Measurements from ENCODE around the gene LTB4R2. TPM values are rescaled to one million over a fixed set of nuclear protein-coding genes. Genes with fewer than 3 reads are reported as not detected.

Gene LTB4R2
- total RNA-seq, 1 donor from 2014 or later, result 9.3 TPM

GRCh38 chr14:24284501-24285035 is 25.4 kb upstream of the LTB4R2 start:
- no peak overlapping the region for H3K4me3 Mint-ChIP-seq (ENCODE audit: unreplicated experiment)
- no peaks in the 10 kb centered on the region for H3K4me1 ChIP-seq (ENCODE audit: insufficient read depth, low read length)
- H3K27ac Mint-ChIP-seq (ENCODE audit: unreplicated experiment), result no peak overlapping the region
- no peaks in the 10 kb centered on the region for H3K9me3 ChIP-seq (ENCODE audit: insufficient read depth, low read depth, low read length)
- H3K27ac ChIP-seq (ENCODE audit: low read depth, low read length), result no peak overlapping the region
- H3K36me3 ChIP-seq (ENCODE audit: insufficient read depth, low read length), result peaks cover 2% of the 10 kb centered on the region
- H2AFZ ChIP-seq (ENCODE audit: low read depth, low read length), result no peak overlapping the region
- H3K9ac ChIP-seq (ENCODE audit: low read length), result no peak overlapping the region
- peaks cover 7% of the 10 kb centered on the region for H3K36me3 Mint-ChIP-seq (ENCODE audit: low read depth, unreplicated experiment)
- H4K20me1 ChIP-seq (ENCODE audit: insufficient read depth, low read length), result peaks cover 12% of the 10 kb centered on the region
- H3K27me3 Mint-ChIP-seq (ENCODE audit: low read depth, unreplicated experiment), result no peaks in the 10 kb centered on the region
- no peak for DNase-seq (ENCODE audit: low read depth)
- H3K4me1 Mint-ChIP-seq (ENCODE audit: low read depth, unreplicated experiment), result peaks cover 10% of the 10 kb centered on the region
- no peaks in the 10 kb centered on the region for H3K9me3 Mint-ChIP-seq (ENCODE audit: unreplicated experiment)
- no peak for TF ChIP-seq EZH2 (IDR thresholded peaks at IDR 0.05; ENCODE audit: insufficient read depth, low read length)
- TF ChIP-seq, protein P1, sequence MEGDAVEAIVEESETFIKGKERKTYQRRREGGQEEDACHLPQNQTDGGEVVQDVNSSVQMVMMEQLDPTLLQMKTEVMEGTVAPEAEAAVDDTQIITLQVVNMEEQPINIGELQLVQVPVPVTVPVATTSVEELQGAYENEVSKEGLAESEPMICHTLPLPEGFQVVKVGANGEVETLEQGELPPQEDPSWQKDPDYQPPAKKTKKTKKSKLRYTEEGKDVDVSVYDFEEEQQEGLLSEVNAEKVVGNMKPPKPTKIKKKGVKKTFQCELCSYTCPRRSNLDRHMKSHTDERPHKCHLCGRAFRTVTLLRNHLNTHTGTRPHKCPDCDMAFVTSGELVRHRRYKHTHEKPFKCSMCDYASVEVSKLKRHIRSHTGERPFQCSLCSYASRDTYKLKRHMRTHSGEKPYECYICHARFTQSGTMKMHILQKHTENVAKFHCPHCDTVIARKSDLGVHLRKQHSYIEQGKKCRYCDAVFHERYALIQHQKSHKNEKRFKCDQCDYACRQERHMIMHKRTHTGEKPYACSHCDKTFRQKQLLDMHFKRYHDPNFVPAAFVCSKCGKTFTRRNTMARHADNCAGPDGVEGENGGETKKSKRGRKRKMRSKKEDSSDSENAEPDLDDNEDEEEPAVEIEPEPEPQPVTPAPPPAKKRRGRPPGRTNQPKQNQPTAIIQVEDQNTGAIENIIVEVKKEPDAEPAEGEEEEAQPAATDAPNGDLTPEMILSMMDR (IDR thresholded peaks at IDR 0.05; ENCODE audit: insufficient read depth, low read depth, low read length), result no peak
- H3K79me2 ChIP-seq (ENCODE audit: insufficient read depth, low read length), result no peaks in the 10 kb centered on the region
- no peak overlapping the region for H3K4me3 ChIP-seq (ENCODE audit: insufficient read depth, low read depth, low read length)
- FAIRE-seq, result no peak
- no peaks in the 10 kb centered on the region for H3K27me3 ChIP-seq (ENCODE audit: insufficient read depth, low read length)
- no peak overlapping the region for H3K4me2 ChIP-seq (ENCODE audit: low read length)

GRCh38 chr14:24285351-24285750 is 24.6 kb upstream of the LTB4R2 start:
- Histone ChIP-seq H3K27me3 (ENCODE audit: insufficient read depth, low read length) (no peaks in the 10 kb centered on the region), H3K4me2 (ENCODE audit: low read length) (no peak overlapping the region), H4K20me1 (ENCODE audit: insufficient read depth, low read length) (peaks cover 12% of the 10 kb centered on the region), H3K9ac (ENCODE audit: low read length) (no peak overlapping the region), H3K9me3 (ENCODE audit: insufficient read depth, low read depth, low read length) (no peaks in the 10 kb centered on the region), H3K27ac (ENCODE audit: low read depth, low read length) (no peak overlapping the region), H3K4me3 (ENCODE audit: insufficient read depth, low read depth, low read length) (no peak overlapping the region), H3K36me3 (ENCODE audit: insufficient read depth, low read length) (peaks cover 3% of the 10 kb centered on the region), H3K4me1 (ENCODE audit: insufficient read depth, low read length) (no peaks in the 10 kb centered on the region), H2AFZ (ENCODE audit: low read depth, low read length) (no peak overlapping the region), H3K79me2 (ENCODE audit: insufficient read depth, low read length) (no peaks in the 10 kb centered on the region)
- no peak for TF ChIP-seq EZH2 (IDR thresholded peaks at IDR 0.05; ENCODE audit: insufficient read depth, low read length)
- TF ChIP-seq, protein P1 (IDR thresholded peaks at IDR 0.05; ENCODE audit: insufficient read depth, low read depth, low read length), result no peak
- H3K36me3 Mint-ChIP-seq (ENCODE audit: low read depth, unreplicated experiment), result peaks cover 8% of the 10 kb centered on the region
- H3K27ac Mint-ChIP-seq (ENCODE audit: unreplicated experiment), result peak overlapping the region; percentile 2
- peaks cover 10% of the 10 kb centered on the region for H3K4me1 Mint-ChIP-seq (ENCODE audit: low read depth, unreplicated experiment)
- no peak overlapping the region for H3K4me3 Mint-ChIP-seq (ENCODE audit: unreplicated experiment)
- no peak for FAIRE-seq
- H3K27me3 Mint-ChIP-seq (ENCODE audit: low read depth, unreplicated experiment), result no peaks in the 10 kb centered on the region
- DNase-seq (ENCODE audit: low read depth), result peak; percentile 17
- H3K9me3 Mint-ChIP-seq (ENCODE audit: unreplicated experiment), result no peaks in the 10 kb centered on the region

- no peaks in the 10 kb centered on the region for H3K27me3 ChIP-seq (ENCODE audit: insufficient read depth, low read length)
- no peaks in the 10 kb centered on the region for H3K79me2 ChIP-seq (ENCODE audit: insufficient read depth, low read length)
- H3K4me3 Mint-ChIP-seq (ENCODE audit: unreplicated experiment), result no peak overlapping the region
- H4K20me1 ChIP-seq (ENCODE audit: insufficient read depth, low read length), result no peaks in the 10 kb centered on the region
- no peak overlapping the region for H3K27ac Mint-ChIP-seq (ENCODE audit: unreplicated experiment)
- H3K36me3 ChIP-seq (ENCODE audit: insufficient read depth, low read length), result peaks cover 7% of the 10 kb centered on the region
- no peak overlapping the region for H2AFZ ChIP-seq (ENCODE audit: low read depth, low read length)
- TF ChIP-seq EZH2 (IDR thresholded peaks at IDR 0.05; ENCODE audit: insufficient read depth, low read length), result no peak
- TF ChIP-seq, protein P1 (IDR thresholded peaks at IDR 0.05; ENCODE audit: insufficient read depth, low read depth, low read length), result no peak
- DNase-seq (ENCODE audit: low read depth) (no peak), FAIRE-seq (no peak)
- no peak overlapping the region for H3K9ac ChIP-seq (ENCODE audit: low read length)
- no peak overlapping the region for H3K27ac ChIP-seq (ENCODE audit: low read depth, low read length)
- H3K4me2 ChIP-seq (ENCODE audit: low read length), result no peak overlapping the region
- H3K4me3 ChIP-seq (ENCODE audit: insufficient read depth, low read depth, low read length), result no peak overlapping the region
- H3K36me3 Mint-ChIP-seq (ENCODE audit: low read depth, unreplicated experiment), result peaks cover 7% of the 10 kb centered on the region
- no peaks in the 10 kb centered on the region for H3K9me3 Mint-ChIP-seq (ENCODE audit: unreplicated experiment)
- no peaks in the 10 kb centered on the region for H3K27me3 Mint-ChIP-seq (ENCODE audit: low read depth, unreplicated experiment)
- no peaks in the 10 kb centered on the region for H3K4me1 ChIP-seq (ENCODE audit: insufficient read depth, low read length)
- peaks cover 6% of the 10 kb centered on the region for H3K4me1 Mint-ChIP-seq (ENCODE audit: low read depth, unreplicated experiment)
- no peaks in the 10 kb centered on the region for H3K9me3 ChIP-seq (ENCODE audit: insufficient read depth, low read depth, low read length)
These were observed 22.9 kb upstream of the LTB4R2 start for GRCh38 chr14:24286996-24287395.

Data from astrocyte (in vitro differentiated cells and primary cell).